HG03060 (cell line): ENCODE measurements around the gene ALDH16A1.

ENCODE experiments used
- ATAC-seq: cut with Tn5 transposase; IDR thresholded peaks from one replicate; pipeline ENCODE4 v1.9.1; 2021; ENCODE audit warnings: low read depth, moderate number of reproducible peaks; ENCODE audit not compliant: unreplicated experiment

Gene ALDH16A1

DNA sequence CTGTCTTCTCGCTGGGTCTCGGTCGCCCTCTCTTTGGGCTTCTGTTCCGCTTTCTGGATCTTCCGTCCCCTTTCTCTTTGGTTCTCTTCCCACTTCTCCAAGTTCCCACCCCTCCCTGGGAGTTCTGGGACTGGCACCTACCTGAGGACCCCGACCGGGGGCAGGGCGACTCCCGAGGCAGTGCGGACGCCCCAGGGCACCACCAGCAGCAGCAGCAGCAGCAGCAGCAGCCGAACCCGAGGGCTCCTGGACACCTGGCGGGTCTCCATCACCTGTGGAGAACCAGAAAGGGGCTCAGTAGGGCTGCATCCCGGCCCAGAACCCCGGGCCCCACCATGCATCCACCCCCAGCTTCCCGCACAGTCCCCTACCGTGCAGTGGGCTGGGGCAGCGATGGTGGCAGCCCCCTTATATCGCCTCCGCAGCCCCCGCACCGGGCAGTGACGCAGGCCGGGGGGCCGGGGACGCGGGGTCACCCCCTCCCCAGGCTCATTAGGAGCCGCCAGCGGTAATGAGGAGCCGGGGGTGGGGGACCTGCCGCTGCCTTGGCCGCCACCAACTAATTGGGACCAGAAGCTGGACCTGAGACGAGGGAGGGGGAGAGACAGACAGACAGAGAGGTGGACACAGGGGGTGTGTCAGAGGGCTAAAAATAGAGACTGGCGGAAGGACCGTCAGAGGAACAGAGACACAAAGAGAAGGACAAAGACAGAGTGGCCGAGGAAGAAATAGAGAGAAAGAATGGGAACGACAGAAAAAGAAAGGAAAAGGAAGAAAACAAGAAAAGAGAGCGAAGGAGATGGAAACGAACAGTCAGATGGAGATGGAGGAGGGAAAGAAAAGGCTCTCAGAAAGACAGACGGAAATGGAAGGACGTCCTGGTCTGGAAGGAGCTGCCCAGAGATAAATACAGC, 29.7 kb upstream of the ALDH16A1 start, which contains the start of gene PTH2:
Gene PTH2, minus strand, starts transcription at position 371 of the 914 bp plus-strand sequence. Its CDS starts 102 bp downstream, at position 269.
- no peak for ATAC-seq

DNA sequence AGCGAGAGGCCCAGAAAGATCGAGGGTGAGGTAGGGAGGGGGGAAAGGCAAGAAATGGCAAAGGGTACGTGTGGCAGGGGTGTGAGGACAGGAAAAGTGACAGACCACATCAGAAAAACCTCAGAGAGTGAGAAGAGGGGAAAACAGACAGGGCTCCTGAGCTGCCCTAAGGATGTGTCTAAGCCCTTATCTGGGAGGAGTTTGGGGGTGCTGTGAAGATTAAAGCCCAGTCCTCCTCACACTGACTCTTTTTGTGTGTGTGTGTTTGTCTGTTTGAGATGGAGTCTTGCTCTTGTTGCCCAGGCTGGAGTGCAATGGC, 29.1 kb upstream of the ALDH16A1 start:
- ATAC-seq, result no peak

DNA sequence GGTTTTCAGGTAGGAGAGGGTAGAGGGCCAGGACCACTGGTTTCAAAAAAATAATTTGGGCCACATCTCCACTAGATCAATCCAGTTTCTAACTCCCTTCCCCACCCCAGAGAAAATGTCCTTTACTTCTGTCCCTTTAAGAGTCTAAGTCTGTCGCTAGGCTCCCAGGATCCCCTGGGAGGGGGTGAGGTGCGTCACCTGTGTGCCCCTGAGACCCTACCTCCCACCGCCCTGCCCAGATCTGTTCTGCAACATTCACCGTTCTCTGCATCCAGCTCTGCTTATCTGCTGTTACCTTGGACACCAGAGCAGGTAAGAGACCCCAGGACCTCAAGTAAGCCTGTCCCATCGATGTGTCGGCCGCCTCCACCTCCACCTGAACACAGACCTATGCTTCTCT, 27.8 kb upstream of the ALDH16A1 start, which contains the start of gene GFY:
Gene GFY, plus strand, starts transcription at position 211 of the 400 bp plus-strand sequence. CDS start 1,043 bp downstream, outside the sequence.
- no peak for ATAC-seq

DNA sequence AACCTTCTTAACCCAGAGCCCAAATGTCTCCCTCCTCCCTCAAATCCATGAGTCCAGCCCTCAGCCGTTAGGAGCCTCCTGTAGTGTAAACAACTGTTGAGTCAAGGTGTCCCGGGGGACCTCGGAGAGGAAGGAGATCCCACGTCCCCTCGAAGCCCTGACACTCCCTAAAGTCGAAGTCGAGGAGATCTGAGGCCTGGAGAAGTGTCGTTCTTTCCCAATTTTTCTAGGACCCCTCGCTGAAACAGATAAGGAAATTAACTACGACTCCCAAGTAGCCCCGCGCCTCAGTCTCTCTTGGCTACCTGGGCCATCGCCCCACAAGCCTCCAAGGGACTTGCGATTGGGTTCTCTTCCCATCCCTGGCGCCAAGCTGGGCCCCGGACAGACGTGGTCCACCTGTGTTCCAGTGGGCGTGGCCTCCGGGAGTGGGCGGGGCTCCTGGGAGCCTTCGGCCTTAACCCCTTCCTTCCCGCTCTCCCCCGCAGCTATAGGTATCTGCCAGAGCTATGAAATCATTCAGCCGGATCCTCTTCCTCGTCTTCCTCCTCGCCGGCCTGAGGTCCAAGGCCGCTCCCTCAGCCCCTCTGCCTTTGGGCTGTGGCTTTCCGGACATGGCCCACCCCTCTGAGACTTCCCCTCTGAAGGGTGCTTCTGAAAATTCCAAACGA, 27.0 kb upstream of the ALDH16A1 start:
- no peak for ATAC-seq

DNA sequence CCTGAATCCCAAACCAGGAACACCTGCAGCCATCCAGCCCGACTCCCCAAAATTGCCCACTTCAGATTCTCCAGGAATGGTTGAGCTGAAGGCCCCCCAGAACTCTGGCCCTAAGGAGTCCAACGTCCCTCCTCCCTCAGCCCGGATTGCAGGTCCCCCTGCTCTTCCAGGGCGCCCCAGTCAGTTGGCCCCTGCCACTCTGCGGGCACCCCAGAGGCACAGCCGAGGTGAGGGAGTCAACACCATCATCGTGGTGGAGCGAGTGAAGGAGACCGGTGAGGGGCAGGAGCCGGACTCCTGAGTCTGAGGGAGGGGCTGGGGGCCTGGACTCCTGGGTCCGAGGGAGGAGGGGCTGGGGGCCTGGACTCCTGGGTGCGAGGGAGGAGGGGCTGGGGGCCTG, 25.7 kb upstream of the ALDH16A1 start:
- ATAC-seq, result no peak

DNA sequence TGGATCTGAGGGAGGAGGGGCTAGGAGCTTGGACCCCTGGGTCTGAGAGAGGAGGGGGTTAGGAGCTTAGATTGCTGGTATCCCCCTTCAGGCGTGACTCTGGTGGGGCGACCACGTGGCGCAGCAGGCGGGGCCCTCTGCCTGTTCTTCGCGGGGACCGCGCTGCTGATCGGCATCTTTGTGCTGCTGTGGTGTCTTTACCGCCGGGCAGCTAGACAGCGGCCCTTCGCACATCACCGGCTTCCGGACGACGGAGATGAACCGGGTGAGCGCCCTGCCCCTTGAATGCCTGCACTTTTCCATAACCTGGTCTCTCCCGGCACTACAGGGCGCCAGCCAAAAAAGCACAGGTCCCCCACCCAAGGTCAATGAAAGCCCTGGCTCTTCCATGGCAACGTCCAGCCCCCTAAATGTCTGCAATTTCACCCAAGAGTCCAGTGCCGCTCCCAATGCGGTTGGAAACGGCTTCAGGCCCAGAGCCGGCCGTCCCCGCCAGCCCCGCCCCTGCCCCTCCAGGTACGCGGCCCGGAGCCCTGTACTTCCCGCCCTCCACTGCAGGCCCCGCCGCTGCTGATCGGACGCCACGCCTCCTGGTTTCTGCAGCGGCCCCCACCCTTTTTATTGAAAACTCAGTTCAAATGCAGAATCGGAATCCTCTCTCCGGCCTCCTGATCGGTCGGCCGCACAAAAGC, 25.0 kb upstream of the ALDH16A1 start:
- ATAC-seq, result no peak

DNA sequence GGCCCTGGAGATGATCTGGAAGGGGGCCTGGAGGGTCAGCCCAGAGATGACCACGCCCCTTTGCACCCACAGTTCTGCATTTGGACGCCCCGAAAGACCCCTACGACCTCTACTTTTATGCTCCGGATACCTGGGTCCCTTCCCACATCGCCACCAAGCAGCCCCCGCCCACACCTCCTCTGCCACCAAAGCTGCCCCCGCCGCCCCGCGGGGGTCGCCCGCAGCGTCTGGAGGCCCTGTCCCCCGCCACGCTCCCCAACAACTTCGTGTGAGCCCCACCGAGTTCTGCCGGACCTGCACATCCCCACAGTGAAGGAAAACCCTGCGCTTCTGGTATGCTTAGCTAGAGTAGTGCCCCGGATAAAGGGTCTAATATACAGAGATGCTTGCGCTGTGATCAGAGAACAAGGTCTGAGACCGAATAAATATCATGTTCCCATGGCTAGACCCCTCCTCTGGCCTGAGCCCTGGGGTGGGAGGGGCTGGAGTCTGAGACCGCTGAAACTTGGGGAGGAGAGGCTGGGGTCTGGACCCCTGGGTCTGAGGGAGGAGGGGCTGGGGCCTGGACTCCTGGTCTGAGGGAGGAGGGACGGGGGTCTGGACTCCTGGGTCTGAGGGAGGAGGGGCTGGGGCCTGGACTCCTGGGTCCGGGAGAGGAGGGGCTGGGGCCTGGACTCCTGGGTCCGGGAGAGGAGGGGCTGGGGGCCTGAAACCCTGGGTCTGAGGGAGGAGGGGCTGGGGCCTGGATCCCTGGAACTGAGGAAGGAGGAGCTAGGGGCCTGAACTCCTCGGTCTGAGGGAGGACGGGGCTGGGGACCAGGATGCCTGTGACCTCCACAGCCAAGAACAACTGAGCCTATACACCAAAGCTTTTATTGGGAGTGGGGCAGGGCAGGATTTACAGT, 24.2 kb upstream of the ALDH16A1 start:
- no peak for ATAC-seq

DNA sequence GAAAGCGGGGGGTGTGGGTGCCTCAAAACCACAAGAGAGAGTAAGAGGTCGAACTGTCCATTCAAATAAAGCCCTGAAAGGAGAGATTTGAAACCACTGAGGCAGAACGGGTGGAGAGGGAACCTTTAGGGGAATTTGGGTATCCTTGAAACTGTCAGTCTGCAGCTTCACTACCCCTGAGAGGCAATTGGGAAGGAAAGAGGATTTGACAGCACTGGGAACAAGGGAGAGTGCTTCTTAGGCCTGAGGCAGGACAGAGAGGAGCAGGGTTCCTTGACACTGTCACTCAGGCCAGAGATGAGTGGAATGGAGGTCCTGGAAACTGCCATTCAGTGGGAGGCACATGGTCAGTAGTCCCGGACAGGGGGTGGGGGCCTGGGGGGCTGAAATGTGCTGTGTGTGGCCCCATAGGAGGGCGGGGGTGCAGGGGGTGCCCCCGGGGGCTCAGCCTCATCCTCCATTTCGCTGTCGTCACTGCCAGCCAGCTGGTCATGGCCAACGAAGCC, 22.8 kb upstream of the ALDH16A1 start:
- no peak for ATAC-seq

DNA sequence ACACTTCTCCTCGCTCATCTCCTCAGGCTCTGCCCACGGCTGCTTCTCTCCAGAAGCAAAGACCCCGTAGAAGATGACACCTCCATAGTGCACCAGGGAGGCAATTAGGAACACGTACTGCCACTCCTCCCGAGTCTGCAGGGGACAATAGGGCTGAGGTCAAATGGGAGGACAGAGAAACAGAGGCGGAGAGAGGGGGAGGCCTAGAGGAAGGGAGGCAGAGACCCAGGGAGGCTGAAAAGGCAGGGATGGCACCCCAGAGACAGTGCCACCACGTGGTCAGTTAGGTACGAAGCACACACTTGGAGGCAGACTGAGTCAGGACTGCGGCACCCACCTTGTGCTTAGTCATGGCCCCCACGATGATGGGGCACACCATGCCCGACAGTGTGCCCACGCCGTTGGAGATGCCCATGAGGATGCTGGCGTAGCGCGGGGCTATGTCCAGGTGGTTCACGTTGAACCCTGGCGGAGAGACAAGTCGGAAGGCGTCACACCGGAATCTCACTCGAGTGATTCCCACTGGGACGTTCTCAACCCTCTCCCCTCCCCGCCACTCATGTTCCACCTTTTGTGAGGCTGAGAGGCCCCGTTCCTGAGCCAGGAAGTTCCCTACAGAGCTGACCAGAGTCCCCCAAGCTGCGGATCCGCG, 22.2 kb upstream of the ALDH16A1 start:
- ATAC-seq, result no peak

DNA sequence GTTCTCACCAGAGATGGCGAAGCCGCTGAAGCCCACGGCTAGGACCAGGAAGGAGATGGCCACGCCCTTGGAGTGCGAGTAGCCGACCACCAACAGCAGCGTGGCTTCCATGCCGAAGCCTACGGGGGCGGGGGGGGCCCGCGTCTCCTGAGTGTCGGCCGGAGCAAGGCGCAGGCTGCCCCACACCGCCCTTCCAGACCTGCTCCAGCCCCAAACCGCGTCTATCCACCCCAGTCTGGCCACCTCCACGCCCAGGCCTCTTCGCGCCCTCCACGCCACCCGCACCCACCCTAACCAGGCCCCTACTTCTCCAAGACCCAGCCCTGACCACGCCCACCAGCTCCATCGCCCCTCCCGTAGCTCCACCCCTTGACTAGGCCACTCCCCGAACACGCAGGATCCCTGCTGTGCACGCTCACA, 21.7 kb upstream of the ALDH16A1 start:
- no peak for ATAC-seq

DNA sequence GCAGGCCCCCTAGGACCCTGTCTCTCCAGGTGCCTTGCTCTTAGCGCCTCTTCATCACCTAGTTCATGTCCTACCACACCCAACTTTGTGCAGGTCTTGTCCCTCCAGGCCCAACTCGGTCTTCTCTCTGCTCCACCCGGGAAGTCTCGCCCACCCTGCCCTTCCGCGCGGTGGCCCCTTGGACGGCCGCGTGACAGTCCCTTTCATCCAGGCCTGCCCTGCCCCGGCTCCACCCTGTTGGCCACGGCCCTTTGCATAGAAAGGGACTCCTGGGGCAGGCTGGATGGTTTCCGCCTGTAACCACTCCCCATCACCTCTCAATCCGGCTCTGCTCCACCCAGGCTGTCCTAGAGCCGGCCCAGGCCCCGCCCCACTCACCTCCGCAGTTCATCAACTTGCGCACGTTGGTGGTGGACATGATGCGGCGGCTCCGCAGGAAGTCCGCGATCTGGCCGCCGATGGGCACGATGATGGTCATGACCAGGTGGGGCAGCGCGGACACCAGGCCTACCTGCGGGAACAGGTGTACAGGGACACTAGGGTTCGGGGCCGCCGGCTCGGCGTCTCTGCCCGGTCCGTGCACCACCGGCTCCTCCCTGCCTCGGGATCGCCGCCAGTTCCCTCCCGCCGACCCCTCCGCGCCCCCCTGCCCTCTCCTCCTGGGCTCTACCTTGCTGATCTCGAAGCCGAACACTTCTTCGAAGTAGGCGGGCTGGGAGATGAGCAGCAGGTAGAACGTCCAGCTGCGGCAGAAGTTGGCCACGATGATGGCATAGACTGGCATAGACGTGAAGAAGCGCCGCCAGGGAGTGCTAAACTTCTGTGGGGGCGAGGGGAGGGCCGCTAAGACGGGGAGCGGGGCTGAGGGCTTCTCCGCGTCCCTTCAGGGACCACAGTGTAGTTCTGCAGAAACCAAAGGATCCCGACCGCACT, 20.6 kb upstream of the ALDH16A1 start:
- ATAC-seq, result no peak

DNA sequence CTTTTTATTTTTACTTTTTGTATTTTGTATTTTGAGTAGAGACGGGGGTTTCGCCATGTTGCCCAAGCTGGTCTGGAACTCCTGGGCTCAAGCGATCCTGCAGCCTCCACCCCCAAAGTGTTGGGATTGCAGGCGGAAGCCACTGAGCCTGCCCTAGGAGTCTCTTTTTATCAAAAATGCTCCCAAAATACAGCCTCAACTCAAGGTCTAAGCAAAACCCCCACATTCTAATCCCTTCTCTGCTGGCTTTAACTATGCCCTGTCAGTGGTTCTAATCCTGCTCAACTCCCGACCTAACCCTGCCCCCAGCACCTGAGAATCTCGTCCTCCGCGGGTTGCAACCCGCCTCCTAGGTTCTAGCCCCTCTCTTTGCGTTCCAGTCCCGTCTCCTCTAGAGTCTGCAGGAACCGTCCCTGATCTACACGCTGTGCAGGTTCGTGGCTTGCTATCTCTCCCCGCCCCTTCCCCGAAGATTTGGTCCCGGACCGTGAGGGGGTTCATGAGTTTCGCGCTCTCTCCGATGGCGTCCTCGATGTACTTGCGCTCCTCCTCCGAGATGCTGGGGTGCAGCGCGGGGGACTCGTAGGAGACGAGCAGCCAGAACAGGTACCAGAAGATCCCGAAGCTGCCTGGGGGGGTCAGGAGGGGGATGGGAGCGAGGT, 19.7 kb upstream of the ALDH16A1 start:
- no peak for ATAC-seq

DNA sequence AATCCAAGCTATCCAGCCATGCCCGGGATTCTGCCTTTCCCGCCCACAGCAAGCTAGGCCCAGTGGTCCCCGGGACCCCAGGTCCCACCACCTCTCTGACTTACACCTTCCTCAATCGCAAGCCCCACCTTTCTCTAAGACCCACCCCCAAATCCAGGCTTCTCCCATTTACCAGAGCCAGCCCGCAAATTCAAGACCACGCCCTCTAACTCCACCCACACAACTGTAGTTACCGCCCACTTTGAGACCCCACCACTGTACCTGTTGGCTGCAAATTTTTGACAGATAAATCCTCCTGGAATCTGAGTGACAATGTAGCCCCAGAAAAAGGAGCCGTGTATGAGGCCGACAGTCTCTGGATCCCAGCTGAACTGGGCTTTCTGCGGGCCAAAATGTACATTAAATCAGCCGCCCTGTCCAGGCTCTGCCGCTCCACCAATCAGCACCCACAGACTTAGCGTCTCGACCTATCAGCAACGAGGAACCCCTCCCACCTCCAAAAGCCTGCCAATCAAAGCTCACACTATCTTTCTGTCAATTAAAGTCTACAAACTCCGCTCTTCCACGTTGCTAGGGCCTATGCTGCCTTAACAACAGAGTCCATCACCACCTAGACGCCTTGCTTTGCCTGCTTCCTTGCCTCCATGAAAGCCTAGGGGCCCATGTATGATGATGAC, 18.0 kb upstream of the ALDH16A1 start:
- ATAC-seq, result no peak

DNA sequence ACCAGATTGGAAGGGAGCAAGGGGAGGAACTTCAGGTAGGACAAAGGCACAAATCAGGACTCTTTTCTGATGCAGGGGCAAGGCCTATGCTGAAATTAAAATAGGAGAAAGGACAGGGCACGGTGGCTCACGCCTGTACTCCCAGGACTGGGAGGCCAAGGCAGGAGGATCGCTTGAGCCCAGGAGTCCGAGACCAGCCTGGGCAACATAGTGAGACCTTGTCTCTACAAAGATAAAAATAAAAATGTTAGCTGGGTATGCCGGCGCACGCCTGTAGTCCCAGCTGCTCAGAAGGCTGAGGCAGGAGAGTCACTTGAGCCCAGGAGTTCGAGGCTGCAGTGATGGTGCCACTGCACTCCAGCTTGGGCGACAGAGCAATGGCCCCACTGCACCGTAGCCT, 17.4 kb upstream of the ALDH16A1 start:
- no peak for ATAC-seq

DNA sequence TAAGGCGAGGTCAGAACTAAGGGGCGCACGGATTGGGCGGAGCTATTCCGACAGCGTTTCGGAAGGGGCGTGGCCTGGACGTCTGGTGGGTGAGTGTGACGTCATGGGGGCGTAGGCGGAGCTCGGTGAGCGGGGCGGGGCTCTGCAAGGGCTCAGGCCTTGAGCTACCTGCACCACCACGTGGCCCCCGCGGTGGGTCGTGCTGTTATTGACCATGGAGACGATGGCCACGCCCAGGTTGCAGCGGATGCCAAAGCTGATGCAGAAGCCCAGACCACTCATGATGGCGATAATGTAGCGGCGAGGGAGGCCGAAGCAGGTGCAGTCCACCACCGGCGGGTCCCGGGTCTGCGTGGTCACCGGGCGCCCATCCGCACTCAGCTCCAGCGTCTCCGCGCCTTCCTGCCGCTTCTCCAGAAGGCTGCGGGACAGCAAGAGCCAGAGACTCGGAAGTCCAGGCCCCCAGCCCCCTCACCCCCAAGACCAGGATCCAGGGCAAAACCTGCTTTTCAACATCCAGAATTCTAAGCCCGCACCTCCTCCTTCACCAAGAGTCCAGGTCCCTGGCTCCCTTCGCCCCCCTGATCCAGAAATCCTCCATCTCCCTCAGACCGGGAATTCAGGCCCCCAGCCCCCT, 16.5 kb upstream of the ALDH16A1 start:
- ATAC-seq, result no peak

DNA sequence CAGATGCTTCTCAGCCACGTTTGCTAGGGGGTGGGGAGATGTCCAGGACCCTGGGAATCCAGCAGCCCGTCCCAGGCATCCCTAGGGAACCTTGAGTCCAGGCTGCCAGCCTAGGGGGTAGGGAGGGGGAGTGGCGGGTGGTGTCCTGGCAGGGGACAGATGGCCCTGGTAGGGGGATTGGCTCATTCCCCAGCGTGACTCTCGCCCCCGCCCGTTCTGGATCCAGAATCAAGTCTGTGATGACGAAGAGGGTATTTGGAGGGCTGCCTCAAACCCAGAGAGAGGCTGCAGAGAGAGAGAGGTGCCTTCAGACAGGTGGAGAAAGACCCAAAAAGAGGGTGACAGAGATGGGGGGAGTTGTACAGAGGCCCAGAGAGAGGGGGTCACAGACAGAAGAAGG, 15.8 kb upstream of the ALDH16A1 start:
- no peak for ATAC-seq

DNA sequence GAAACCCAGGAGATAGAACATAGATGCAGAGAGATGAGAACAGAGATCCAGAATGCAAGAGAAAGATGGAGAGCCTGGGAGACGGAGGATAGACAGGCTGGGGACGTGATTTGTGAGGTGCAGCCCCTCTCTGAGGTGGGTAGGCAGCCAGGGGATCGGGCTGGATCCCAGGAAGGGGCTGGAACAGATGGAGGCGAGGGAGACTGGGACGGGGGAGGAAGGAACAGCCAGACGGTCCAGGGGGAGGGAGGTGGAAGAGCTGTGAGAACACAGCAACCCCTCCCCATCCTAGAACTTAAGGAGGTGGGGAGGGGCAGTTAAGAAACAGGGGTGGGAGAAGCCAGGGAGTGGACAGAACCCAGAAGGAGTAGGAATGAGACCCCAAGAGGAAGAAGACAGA, 14.8 kb upstream of the ALDH16A1 start:
- ATAC-seq, result no peak
